Epithelial cell of prostate (primary cell): ENCODE measurements around the gene GRIK4.

Source experiments
- DNase-seq: peaks from one replicate; pipeline ENCODE4 v3.0.0-alpha.2; 2011; ENCODE audit warnings: low read depth, low spot score
- H3K27ac ChIP-seq: fragments of 450-650 bp; 2 replicates; pipeline ENCODE4 v1.5.1; 2017; ENCODE audit warnings: mild to moderate bottlenecking

GRIK4 gene

GRCh38 chr11:120546312-120547205, 35.0 kb downstream of the GRIK4 start:
- peak overlapping the region; percentile 15 for H3K27ac ChIP-seq
- DNase-seq, result peak; percentile 51

- DNase-seq, result no peak
- H3K27ac ChIP-seq, result peak overlapping the region; percentile 15
Measured at GRCh38 chr11:120547316-120547715, 35.8 kb downstream of the GRIK4 start.

GRCh38 chr11:120547811-120548681, 36.5 kb downstream of the GRIK4 start:
- H3K27ac ChIP-seq, result no peak overlapping the region
- DNase-seq, result peak; percentile 40

- no peak overlapping the region for H3K27ac ChIP-seq
- no peak for DNase-seq
Measured at GRCh38 chr11:120548682-120549209, 37.2 kb downstream of the GRIK4 start.

- no peak overlapping the region for H3K27ac ChIP-seq
- DNase-seq, result no peak
Measured at GRCh38 chr11:120549346-120549745, 37.8 kb downstream of the GRIK4 start.

- H3K27ac ChIP-seq, result no peak overlapping the region
- no peak for DNase-seq
Measured at GRCh38 chr11:120550007-120550406, 38.5 kb downstream of the GRIK4 start.

GRCh38 chr11:120551191-120551590, 39.6 kb downstream of the GRIK4 start:
- no peak for DNase-seq

GRCh38 chr11:120554766-120555432, 43.4 kb downstream of the GRIK4 start:
- DNase-seq, result no peak
- H3K27ac ChIP-seq, result no peak overlapping the region

More at GRCh38 chr11:120551191-120551590, 39.6 kb downstream of the GRIK4 start:
- H3K27ac ChIP-seq, result no peak overlapping the region

- no peak for DNase-seq
- no peak overlapping the region for H3K27ac ChIP-seq
Measured at GRCh38 chr11:120555433-120555773, 43.9 kb downstream of the GRIK4 start.

- H3K27ac ChIP-seq, result no peak overlapping the region
- DNase-seq, result no peak
Measured at GRCh38 chr11:120556797-120557196, 45.2 kb downstream of the GRIK4 start.

- no peak overlapping the region for H3K27ac ChIP-seq
- no peak for DNase-seq
Measured at GRCh38 chr11:120558744-120559431, 47.3 kb downstream of the GRIK4 start.

GRCh38 chr11:120561286-120561685, 49.7 kb downstream of the GRIK4 start:
- no peak overlapping the region for H3K27ac ChIP-seq
- DNase-seq, result no peak

GRCh38 chr11:120562806-120563425, 51.4 kb downstream of the GRIK4 start:
- no peak for DNase-seq
- no peak overlapping the region for H3K27ac ChIP-seq

- no peak overlapping the region for H3K27ac ChIP-seq
- no peak for DNase-seq
Measured at GRCh38 chr11:120563703-120564572, 52.4 kb downstream of the GRIK4 start.

- no peak overlapping the region for H3K27ac ChIP-seq
- DNase-seq, result no peak
Measured at GRCh38 chr11:120564573-120565311, 53.2 kb downstream of the GRIK4 start.

- no peak overlapping the region for H3K27ac ChIP-seq
- no peak for DNase-seq
Measured at GRCh38 chr11:120565466-120566155, 54.1 kb downstream of the GRIK4 start.

GRCh38 chr11:120566176-120566575, 54.6 kb downstream of the GRIK4 start:
- no peak overlapping the region for H3K27ac ChIP-seq
- DNase-seq, result no peak
